Keratinocyte (primary cell): ENCODE results near the gene SP110. TPM values are rescaled to one million over a fixed set of nuclear protein-coding genes. Genes with fewer than 3 reads are reported as not detected.

ENCODE experiments used
- DNase-seq: peaks from one replicate; pipeline ENCODE4 v3.0.0-alpha.2; 2011; ENCODE audit warnings: low read depth, missing footprints, low spot score
- FAIRE-seq: peaks from 2 replicates; lab custom pipeline; 2011; peaks lifted over from hg19 to GRCh38; lab: Jason Lieb, UNC
- H2AFZ ChIP-seq: 2 replicates; pipeline ENCODE4 v1.6.0; 2012; ENCODE audit warnings: low read length, control low read depth, inconsistent platforms; ENCODE audit not compliant: control insufficient read depth
- H3K27ac ChIP-seq: 2 replicates; pipeline ENCODE4 v1.5.1; 2011; ENCODE audit warnings: low read length; ENCODE audit not compliant: control insufficient read depth, insufficient read depth
- H3K27me3 ChIP-seq: 3 replicates; pipeline ENCODE4 v1.6.0; 2011; ENCODE audit warnings: low read length; ENCODE audit not compliant: control insufficient read depth, insufficient read depth; ENCODE audit errors: extremely low read depth
- H3K36me3 ChIP-seq, 2 experiments: 2 replicates in 1 of 2; 3 replicates in 1 of 2; pipeline ENCODE4 v1.5.1; 2011; ENCODE audit warnings: low read length in 2 of 2, mild to moderate bottlenecking in 1 of 2; ENCODE audit not compliant: control insufficient read depth in 2 of 2, insufficient read depth in 2 of 2; ENCODE audit errors: extremely low read depth in 1 of 2
- H3K4me1 ChIP-seq: 3 replicates; pipeline ENCODE4 v1.5.1; 2011; ENCODE audit warnings: low read length; ENCODE audit not compliant: control insufficient read depth, insufficient read depth; ENCODE audit errors: extremely low read depth
- H3K4me2 ChIP-seq: 3 replicates; pipeline ENCODE4 v1.6.0; 2011; ENCODE audit warnings: low read depth, low read length; ENCODE audit not compliant: control insufficient read depth, insufficient read depth; ENCODE audit errors: extremely low read depth
- H3K4me3 ChIP-seq, 3 experiments: fragments of 200-600 bp in 1 of 3; sonication (generic) in 1 of 3; 2 replicates in 2 of 3; 3 replicates in 1 of 3; pipeline ENCODE4 v1.5.1; 2011 to 2016; ENCODE audit warnings: low read length in 3 of 3, mild to moderate bottlenecking in 3 of 3, control low read depth in 2 of 3, inconsistent platforms in 1 of 3, low read depth in 1 of 3, mixed read lengths in 1 of 3, mixed run types in 1 of 3, moderate library complexity in 1 of 3; ENCODE audit not compliant: control insufficient read depth in 2 of 3, insufficient read depth in 2 of 3; ENCODE audit errors: extremely low read depth in 1 of 3
- H3K79me2 ChIP-seq: 2 replicates; pipeline ENCODE4 v1.6.0; 2012; ENCODE audit warnings: low read length; ENCODE audit not compliant: control insufficient read depth, insufficient read depth
- H3K9ac ChIP-seq: 3 replicates; pipeline ENCODE4 v1.6.0; 2011; ENCODE audit warnings: low read length; ENCODE audit not compliant: control insufficient read depth, insufficient read depth; ENCODE audit errors: extremely low read depth
- H3K9me1 ChIP-seq: 3 replicates; pipeline ENCODE4 v1.6.0; 2011; ENCODE audit warnings: low read length; ENCODE audit not compliant: control insufficient read depth, insufficient read depth; ENCODE audit errors: extremely low read depth
- H3K9me3 ChIP-seq: 2 replicates; pipeline ENCODE4 v1.5.1; 2012; ENCODE audit warnings: low read depth, low read length; ENCODE audit not compliant: control insufficient read depth
- H4K20me1 ChIP-seq: 3 replicates; pipeline ENCODE4 v1.6.0; 2011; ENCODE audit warnings: low read length; ENCODE audit not compliant: control insufficient read depth, insufficient read depth; ENCODE audit errors: extremely low read depth
- EZH2 ChIP-seq: IDR thresholded peaks from one replicate; pipeline ENCODE4 v1.6.1; 2012; ENCODE audit warnings: inconsistent platforms, mild to moderate bottlenecking, low read length, moderate library complexity
- dilution Hi-C: fragments of 300-500 bp; cut with MboI; formaldehyde crosslinking; loops from one replicate; pipeline ENCODE4 v1.7.0; 2020; ENCODE audit warnings: low sequenced_read_pairs; ENCODE audit not compliant: extremely low pct_ligation_motif_present
- polyA plus RNA-seq, 5 experiments: library from polyadenylated mRNA; depleted of rRNA in 3 of 5; stranded (reverse) in 3 of 5; stranded (forward) in 1 of 5; unstranded in 1 of 5; fragments of >200 nt; gene quantifications; 1 replicate in 1 of 5; 2 replicates in 3 of 5; 3 replicates in 1 of 5; pipeline versions ENCODE4 v1.2.1 to v1.2.3, GENCODE V29; 2011 to 2012; ENCODE audit warnings: missing spikeins in 2 of 5, low read depth in 1 of 5, low replicate concordance in 1 of 5
- TF ChIP-seq, protein P1 (sequence below), 3 experiments: IDR thresholded peaks in 1 of 3; conservative IDR thresholded peaks in 1 of 3; optimal IDR thresholded peaks in 1 of 3; 2 replicates in 2 of 3; 3 replicates in 1 of 3; pipeline versions ENCODE3 to v1.5.1; 2011; ENCODE audit warnings: low read length in 3 of 3, mild to moderate bottlenecking in 3 of 3, moderate library complexity in 2 of 3, control low read depth in 1 of 3, inconsistent platforms in 1 of 3; ENCODE audit not compliant: insufficient read depth in 2 of 3; ENCODE audit errors: extremely low read depth in 1 of 3

The SP110 gene
- polyA plus RNA-seq, 1 donor (not counting 4 experiments of a cell fraction or from before 2014, with no cell fraction given) = 26.5 TPM

DNA sequence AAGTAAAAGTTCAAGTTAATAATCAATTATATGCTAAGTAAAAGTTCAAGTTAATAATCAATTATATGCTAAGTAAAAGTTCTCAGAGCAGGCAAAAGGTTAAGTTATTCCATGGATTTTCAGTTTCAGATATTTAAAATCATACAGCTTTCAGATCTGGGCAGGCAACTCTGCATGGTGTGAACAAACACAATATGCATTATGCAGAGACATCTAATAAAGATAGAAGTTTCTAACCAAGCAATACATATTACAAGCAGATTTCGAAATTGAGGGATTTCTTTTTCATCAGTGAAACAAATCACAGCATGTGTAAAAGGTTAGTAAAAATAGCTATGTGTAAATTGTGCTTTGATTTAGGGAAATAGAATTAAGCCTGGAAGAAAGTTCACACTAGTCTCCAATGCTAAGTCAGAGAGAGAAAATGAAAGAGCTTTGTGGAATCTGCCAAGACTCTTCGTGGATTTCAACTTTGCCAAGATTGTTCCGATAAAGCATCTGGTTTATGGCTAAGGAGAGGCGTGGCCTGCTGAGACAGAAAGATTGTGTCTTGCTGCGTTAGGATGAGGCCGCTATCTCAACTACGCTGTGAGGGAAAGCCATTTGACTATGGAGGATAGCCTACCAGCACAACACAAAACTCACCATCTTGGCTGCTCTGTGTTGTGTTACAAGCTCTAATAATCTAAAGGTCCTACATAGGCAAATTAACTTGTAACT lies 91.0 kb downstream of the SP110 start:
- H3K4me1 ChIP-seq = no peaks in the 10 kb centered on the region
- H2AFZ ChIP-seq = peak overlapping the region; percentile 31
- no peaks in the 10 kb centered on the region for H3K9me1 ChIP-seq
- no peaks in the 10 kb centered on the region for H3K27me3 ChIP-seq
- H3K9me3 ChIP-seq = peaks cover 3% of the 10 kb centered on the region
- FAIRE-seq (no peak), DNase-seq (no peak)
- no peak overlapping the region for H3K9ac ChIP-seq
- dilution Hi-C loops = no loop called here
- TF ChIP-seq, protein P1, sequence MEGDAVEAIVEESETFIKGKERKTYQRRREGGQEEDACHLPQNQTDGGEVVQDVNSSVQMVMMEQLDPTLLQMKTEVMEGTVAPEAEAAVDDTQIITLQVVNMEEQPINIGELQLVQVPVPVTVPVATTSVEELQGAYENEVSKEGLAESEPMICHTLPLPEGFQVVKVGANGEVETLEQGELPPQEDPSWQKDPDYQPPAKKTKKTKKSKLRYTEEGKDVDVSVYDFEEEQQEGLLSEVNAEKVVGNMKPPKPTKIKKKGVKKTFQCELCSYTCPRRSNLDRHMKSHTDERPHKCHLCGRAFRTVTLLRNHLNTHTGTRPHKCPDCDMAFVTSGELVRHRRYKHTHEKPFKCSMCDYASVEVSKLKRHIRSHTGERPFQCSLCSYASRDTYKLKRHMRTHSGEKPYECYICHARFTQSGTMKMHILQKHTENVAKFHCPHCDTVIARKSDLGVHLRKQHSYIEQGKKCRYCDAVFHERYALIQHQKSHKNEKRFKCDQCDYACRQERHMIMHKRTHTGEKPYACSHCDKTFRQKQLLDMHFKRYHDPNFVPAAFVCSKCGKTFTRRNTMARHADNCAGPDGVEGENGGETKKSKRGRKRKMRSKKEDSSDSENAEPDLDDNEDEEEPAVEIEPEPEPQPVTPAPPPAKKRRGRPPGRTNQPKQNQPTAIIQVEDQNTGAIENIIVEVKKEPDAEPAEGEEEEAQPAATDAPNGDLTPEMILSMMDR (optimal IDR thresholded peaks at IDR 0.05 in 1 of 3, IDR thresholded peaks at IDR 0.05 in 1 of 3, conservative IDR thresholded peaks at IDR 0.05 in 1 of 3; ENCODE audit: extremely low read depth in 1 of 3, insufficient read depth in 2 of 3, low read length in 3 of 3) = no peak
- no peak for TF ChIP-seq EZH2
- no peaks in the 10 kb centered on the region for H3K79me2 ChIP-seq
- H3K4me3 ChIP-seq = no peak overlapping the region
- no peaks in the 10 kb centered on the region for H3K36me3 ChIP-seq
- H3K27ac ChIP-seq = no peak overlapping the region
- H3K4me2 ChIP-seq = peak overlapping the region; percentile 7
- H4K20me1 ChIP-seq = no peaks in the 10 kb centered on the region

DNA sequence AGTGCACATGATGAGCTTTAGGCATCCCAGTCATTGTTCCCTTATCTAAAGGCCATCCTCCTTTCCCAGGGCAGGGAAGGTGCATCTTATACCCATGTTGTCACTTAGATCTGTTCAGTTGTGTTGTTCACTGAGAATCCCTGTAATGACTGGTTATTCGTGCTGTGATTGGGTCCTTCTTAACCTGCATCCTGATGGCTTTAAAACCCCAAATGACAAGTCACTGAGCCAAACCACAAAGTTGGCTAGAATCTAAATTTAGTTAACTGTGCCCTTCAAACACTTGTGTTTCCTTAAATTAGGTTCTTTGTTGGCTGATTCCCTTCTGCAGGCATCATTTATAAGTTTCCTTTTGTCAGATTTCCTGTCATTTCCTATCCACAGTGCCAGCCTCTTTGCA lies 92.6 kb downstream of the SP110 start:
- H3K27me3 ChIP-seq = no peaks in the 10 kb centered on the region
- dilution Hi-C loops = no loop called here
- H3K4me1 ChIP-seq = no peaks in the 10 kb centered on the region
- no peaks in the 10 kb centered on the region for H3K9me1 ChIP-seq
- H3K4me3 ChIP-seq = no peak overlapping the region
- H4K20me1 ChIP-seq = no peaks in the 10 kb centered on the region
- H3K36me3 ChIP-seq = no peaks in the 10 kb centered on the region
- no peak overlapping the region for H3K9ac ChIP-seq
- FAIRE-seq (no peak), DNase-seq (no peak)
- H2AFZ ChIP-seq = no peak overlapping the region
- TF ChIP-seq EZH2 = no peak
- TF ChIP-seq, protein P1 (optimal IDR thresholded peaks at IDR 0.05 in 1 of 3, IDR thresholded peaks at IDR 0.05 in 1 of 3, conservative IDR thresholded peaks at IDR 0.05 in 1 of 3; ENCODE audit: extremely low read depth in 1 of 3, insufficient read depth in 2 of 3, low read length in 3 of 3) = no peak
- no peak overlapping the region for H3K27ac ChIP-seq
- H3K4me2 ChIP-seq = no peak overlapping the region
- H3K79me2 ChIP-seq = no peaks in the 10 kb centered on the region
- no peaks in the 10 kb centered on the region for H3K9me3 ChIP-seq
